ENCODE results near the gene PIGP. TPM values are rescaled to one million over a fixed set of nuclear protein-coding genes. Genes with fewer than 3 reads are reported as not detected.

The PIGP gene
- total and polyA plus RNA-seq, 9 of the 15 experiments (the other 6 are each of a cell fraction or from before 2014, with no cell fraction given) = 18.3 to 122 (median 35.6) TPM

- no peak for TF ChIP-seq CEBPZ (IDR thresholded peaks at IDR 0.05; ENCODE audit: borderline replicate concordance, low read depth, low read length)
- TF ChIP-seq ZNF212 (CRISPR knock-in tag; IDR thresholded peaks at IDR 0.05) = no peak
- TF ChIP-seq SPI1 (IDR thresholded peaks at IDR 0.05; ENCODE audit: borderline replicate concordance, low read depth, low read length) = no peak
- TF ChIP-seq POLR2H (tag; IDR thresholded peaks at IDR 0.05; ENCODE audit: low read depth) = no peak
- no peak for TF ChIP-seq POLR2B (IDR thresholded peaks at IDR 0.05; ENCODE audit: low read depth, partially characterized antibody)
- no peak for TF ChIP-seq NR2C1 (IDR thresholded peaks at IDR 0.05)
- TF ChIP-seq NR2C1 (tag; IDR thresholded peaks at IDR 0.05) = no peak
- no peak for TF ChIP-seq HNRNPH1 (optimal IDR thresholded peaks at IDR 0.05; ENCODE audit: low read depth, low read length)
These were observed 27.4 kb upstream of the PIGP start (continued) for GRCh38 chr21:37100316-37100715.

GRCh38 chr21:37098751-37099150 is 25.9 kb upstream of the PIGP start:
- ChIA-PET POLR2A (interaction anchor here (1.1 kb wide), 1 partner anchor 12 kb away, joined by 4 read pairs; no protein-coding TSS in a partner anchor), CTCF (ENCODE audit: low intra/inter-chr PET ratio) (no interaction called here)
- no peaks in the 10 kb centered on the region for H3K4me1 ChIP-seq (replicated peaks in 1 of 2; ENCODE audit: control insufficient read depth in 2 of 2, insufficient read depth in 2 of 2, low read length in 2 of 2)
- H3K9me1 ChIP-seq (ENCODE audit: control insufficient read depth, insufficient read depth, low read length) = no peaks in the 10 kb centered on the region
- in situ Hi-C loops (cut with MboI) (no loop called here), intact Hi-C loops (cut with micrococcal nuclease) (no loop called here)
- no peak overlapping the region for H3K9ac ChIP-seq (ENCODE audit: insufficient read depth in 1 of 2, low read depth in 2 of 2, low read length in 2 of 2)
- H3K9me3 ChIP-seq (replicated peaks; ENCODE audit: control insufficient read depth, insufficient read depth, low read depth, low read length) = no peaks in the 10 kb centered on the region
- H3K4me3 ChIP-seq = no peak overlapping the region
- H3K79me2 ChIP-seq (ENCODE audit: control insufficient read depth, insufficient read depth, low read length) = no peaks in the 10 kb centered on the region
- H3K36me3 ChIP-seq (ENCODE audit: control insufficient read depth, insufficient read depth, low read length) = peaks cover 56% of the 10 kb centered on the region
- DNase-seq (ENCODE audit: extremely low read depth in 1 of 4, low spot score in 3 of 4) (no peak), ATAC-seq (no peak), FAIRE-seq (no peak)
- no peak overlapping the region for H3K4me2 ChIP-seq (ENCODE audit: insufficient read depth, low read length)
- no peak overlapping the region for H3K27ac ChIP-seq (ENCODE audit: extremely low read depth, low read depth, low read length)
- no TSS peak for BruUV-seq (replicated peaks)
- 72% methylated on average over 2 of the region's 2 CpGs for WGBS (ENCODE audit: insufficient coverage, low coverage, missing lambda C conversion rate)
- no peak overlapping the region for H2AFZ ChIP-seq (ENCODE audit: low read depth, low read length)
- H4K20me1 ChIP-seq (replicated peaks; ENCODE audit: control insufficient read depth, insufficient read depth, low read length) = no peaks in the 10 kb centered on the region
- no peaks in the 10 kb centered on the region for H3K27me3 ChIP-seq (ENCODE audit: control insufficient read depth in 2 of 2, insufficient read depth in 2 of 2, low read length in 2 of 2)
- TF ChIP-seq HMGXB4 (CRISPR knock-in tag; IDR thresholded peaks at IDR 0.05) (no peak), AFF4 (CRISPR knock-in tag; IDR thresholded peaks at IDR 0.05) (no peak), HINFP (tag; conservative IDR thresholded peaks at IDR 0.05; ENCODE audit: low read depth) (no peak)

All from K562 (cell line).